ENCODE measurements around the gene HINT3.
"Not testable (repeated sequence)": the region's sequence is repeated elsewhere in the genome, so short reads cannot be mapped to it uniquely, and the experiment has no call there.

The HINT3 gene

GRCh38 chr6:125956506-125957390, at the start of gene HINT3:
Gene HINT3 (plus strand): TSS chr6:125956770. CDS start chr6:125956978, 208 bp downstream.
- DNase-seq, result peak; percentile 92 to 97 (median 96)

- no peak for DNase-seq
These were observed 46.0 kb upstream of the HINT3 start for GRCh38 chr6:125910527-125910926.

GRCh38 chr6:125911051-125911451, 45.5 kb upstream of the HINT3 start:
- not testable (repeated sequence) for DNase-seq

GRCh38 chr6:125912430-125912829, 44.1 kb upstream of the HINT3 start:
- not testable (repeated sequence) for DNase-seq

- no peak for DNase-seq
These were observed 43.4 kb upstream of the HINT3 start for GRCh38 chr6:125913145-125913544.

- no peak for DNase-seq
These were observed 42.7 kb upstream of the HINT3 start for GRCh38 chr6:125913864-125914351.

- DNase-seq, result no peak
These were observed 38.3 kb upstream of the HINT3 start for GRCh38 chr6:125918230-125918629.

- DNase-seq, result no peak
These were observed 37.6 kb upstream of the HINT3 start for GRCh38 chr6:125918681-125919566.

GRCh38 chr6:125919618-125920017, 37.0 kb upstream of the HINT3 start:
- no peak for DNase-seq

GRCh38 chr6:125922322-125922860, 34.2 kb upstream of the HINT3 start:
- no peak for DNase-seq

GRCh38 chr6:125923366-125923877, 33.1 kb upstream of the HINT3 start:
- no peak for DNase-seq

GRCh38 chr6:125924169-125924568, 32.4 kb upstream of the HINT3 start:
- DNase-seq, result no peak

- no peak for DNase-seq
These were observed 31.7 kb upstream of the HINT3 start for GRCh38 chr6:125924697-125925358.

- DNase-seq, result no peak
These were observed 29.9 kb upstream of the HINT3 start for GRCh38 chr6:125926711-125927110.

- no peak for DNase-seq
These were observed 28.8 kb upstream of the HINT3 start for GRCh38 chr6:125927761-125928160.

GRCh38 chr6:125930765-125931418, 25.7 kb upstream of the HINT3 start:
- DNase-seq, result no peak

- DNase-seq, result no peak
These were observed 24.7 kb upstream of the HINT3 start for GRCh38 chr6:125931733-125932450.

GRCh38 chr6:125932451-125932795, 24.1 kb upstream of the HINT3 start:
- no peak for DNase-seq

- DNase-seq, result not testable (repeated sequence)
These were observed 21.1 kb upstream of the HINT3 start for GRCh38 chr6:125935520-125935919.

- DNase-seq, result no peak
These were observed 17.5 kb upstream of the HINT3 start for GRCh38 chr6:125939026-125939425.

- no peak for DNase-seq
These were observed 16.8 kb upstream of the HINT3 start for GRCh38 chr6:125939791-125940190.

All from activated CD4-positive, CD25-positive, alpha-beta regulatory T cell (primary cell).